ENCODE results near the gene ABCF2. TPM values are rescaled to one million over a fixed set of nuclear protein-coding genes. Genes with fewer than 3 reads are reported as not detected.

Gene ABCF2
- total RNA-seq = 20.9 TPM

- no peaks in the 10 kb centered on the region for H3K9me3 ChIP-seq (ENCODE audit: control insufficient read depth in 3 of 3, low read length in 3 of 3)
- peaks cover 29 to 30% (median 29%) of the 10 kb centered on the region in 3 donors for H3K36me3 ChIP-seq (ENCODE audit: control insufficient read depth in 3 of 3, insufficient read depth in 3 of 3, low read length in 3 of 3)
- H3K4me1 ChIP-seq (ENCODE audit: control insufficient read depth in 3 of 3, insufficient read depth in 3 of 3, low read length in 3 of 3) = peaks cover 25 to 32% (median 30%) of the 10 kb centered on the region in 3 donors
- peak within 1 kb of the TSS; percentile 64 for H3K27ac ChIP-seq (ENCODE audit: low read depth, low read length)
- no peaks in the 10 kb centered on the region for H3K27me3 ChIP-seq (ENCODE audit: control insufficient read depth in 3 of 3, insufficient read depth in 3 of 3, low read length in 3 of 3)
- H3K4me3 ChIP-seq (ENCODE audit: low read length in 3 of 3) = peak within 1 kb of the TSS; percentile 93 to 97 (median 97)
- peak within 1 kb of the TSS; percentile 83 to 91 (median 90) for H3K9ac ChIP-seq (ENCODE audit: low read depth in 1 of 3, low read length in 3 of 3)
Observed at GRCh38 chr7:151226875-151227782, at the start of gene ABCF2. Gene ABCF2, minus strand, starts transcription at chr7:151227205. Its CDS starts 747 bp downstream, at chr7:151226458.

- peak overlapping the region in 1 of 3 donors; percentile 22 for H3K4me3 ChIP-seq (ENCODE audit: low read length in 3 of 3)
- no peak overlapping the region for H3K27ac ChIP-seq (ENCODE audit: low read depth, low read length)
- no peaks in the 10 kb centered on the region for H3K36me3 ChIP-seq (ENCODE audit: control insufficient read depth in 3 of 3, insufficient read depth in 3 of 3, low read length in 3 of 3)
- H3K27me3 ChIP-seq (ENCODE audit: control insufficient read depth in 3 of 3, insufficient read depth in 3 of 3, low read length in 3 of 3) = peaks cover 0 to 7% (median 6%) of the 10 kb centered on the region in 3 donors
- no peaks in the 10 kb centered on the region for H3K9me3 ChIP-seq (ENCODE audit: control insufficient read depth in 3 of 3, low read length in 3 of 3)
- H3K4me1 ChIP-seq (ENCODE audit: control insufficient read depth in 3 of 3, insufficient read depth in 3 of 3, low read length in 3 of 3) = peaks cover 16 to 39% (median 19%) of the 10 kb centered on the region in 3 donors
- no peak overlapping the region for H3K9ac ChIP-seq (ENCODE audit: low read depth in 1 of 3, low read length in 3 of 3)
Observed at GRCh38 chr7:151275813-151276577, 49.0 kb upstream of the ABCF2 start.

GRCh38 chr7:151274936-151275812, 48.2 kb upstream of the ABCF2 start:
- Histone ChIP-seq H3K4me3 (ENCODE audit: low read length in 3 of 3) (no peak overlapping the region), H3K27ac (ENCODE audit: low read depth, low read length) (no peak overlapping the region), H3K9ac (ENCODE audit: low read depth in 1 of 3, low read length in 3 of 3) (no peak overlapping the region), H3K9me3 (ENCODE audit: control insufficient read depth in 3 of 3, low read length in 3 of 3) (no peaks in the 10 kb centered on the region), H3K36me3 (ENCODE audit: control insufficient read depth in 3 of 3, insufficient read depth in 3 of 3, low read length in 3 of 3) (no peaks in the 10 kb centered on the region), H3K4me1 (ENCODE audit: control insufficient read depth in 3 of 3, insufficient read depth in 3 of 3, low read length in 3 of 3) (peaks cover 11 to 31% (median 12%) of the 10 kb centered on the region in 3 donors), H3K27me3 (ENCODE audit: control insufficient read depth in 3 of 3, insufficient read depth in 3 of 3, low read length in 3 of 3) (peaks cover 0 to 7% (median 6%) of the 10 kb centered on the region in 3 donors)

- Histone ChIP-seq H3K4me3 (ENCODE audit: low read length in 3 of 3) (no peak overlapping the region), H3K27ac (ENCODE audit: low read depth, low read length) (no peak overlapping the region), H3K36me3 (ENCODE audit: control insufficient read depth in 3 of 3, insufficient read depth in 3 of 3, low read length in 3 of 3) (no peaks in the 10 kb centered on the region), H3K9ac (ENCODE audit: low read depth in 1 of 3, low read length in 3 of 3) (no peak overlapping the region), H3K9me3 (ENCODE audit: control insufficient read depth in 3 of 3, low read length in 3 of 3) (no peaks in the 10 kb centered on the region), H3K4me1 (ENCODE audit: control insufficient read depth in 3 of 3, insufficient read depth in 3 of 3, low read length in 3 of 3) (peaks cover 9 to 25% (median 12%) of the 10 kb centered on the region in 3 donors), H3K27me3 (ENCODE audit: control insufficient read depth in 3 of 3, insufficient read depth in 3 of 3, low read length in 3 of 3) (peaks cover 0 to 7% (median 6%) of the 10 kb centered on the region in 3 donors)
Observed at GRCh38 chr7:151274396-151274795, 47.4 kb upstream of the ABCF2 start.

GRCh38 chr7:151273651-151274390, 46.8 kb upstream of the ABCF2 start:
- H3K9me3 ChIP-seq (ENCODE audit: control insufficient read depth in 3 of 3, low read length in 3 of 3) = no peaks in the 10 kb centered on the region
- no peak overlapping the region for H3K9ac ChIP-seq (ENCODE audit: low read depth in 1 of 3, low read length in 3 of 3)
- H3K36me3 ChIP-seq (ENCODE audit: control insufficient read depth in 3 of 3, insufficient read depth in 3 of 3, low read length in 3 of 3) = no peaks in the 10 kb centered on the region
- H3K27ac ChIP-seq (ENCODE audit: low read depth, low read length) = no peak overlapping the region
- H3K4me1 ChIP-seq (ENCODE audit: control insufficient read depth in 3 of 3, insufficient read depth in 3 of 3, low read length in 3 of 3) = peaks cover 9 to 25% (median 12%) of the 10 kb centered on the region in 3 donors
- peaks cover 0 to 6% (median 2%) of the 10 kb centered on the region in 3 donors for H3K27me3 ChIP-seq (ENCODE audit: control insufficient read depth in 3 of 3, insufficient read depth in 3 of 3, low read length in 3 of 3)
- H3K4me3 ChIP-seq (ENCODE audit: low read length in 3 of 3) = no peak overlapping the region

- no peak overlapping the region for H3K4me3 ChIP-seq (ENCODE audit: low read length in 3 of 3)
- peaks cover 9 to 25% (median 12%) of the 10 kb centered on the region in 3 donors for H3K4me1 ChIP-seq (ENCODE audit: control insufficient read depth in 3 of 3, insufficient read depth in 3 of 3, low read length in 3 of 3)
- H3K27ac ChIP-seq (ENCODE audit: low read depth, low read length) = no peak overlapping the region
- H3K9me3 ChIP-seq (ENCODE audit: control insufficient read depth in 3 of 3, low read length in 3 of 3) = no peaks in the 10 kb centered on the region
- H3K27me3 ChIP-seq (ENCODE audit: control insufficient read depth in 3 of 3, insufficient read depth in 3 of 3, low read length in 3 of 3) = peaks cover 0 to 5% (median 0%) of the 10 kb centered on the region in 3 donors
- no peaks in the 10 kb centered on the region for H3K36me3 ChIP-seq (ENCODE audit: control insufficient read depth in 3 of 3, insufficient read depth in 3 of 3, low read length in 3 of 3)
- H3K9ac ChIP-seq (ENCODE audit: low read depth in 1 of 3, low read length in 3 of 3) = no peak overlapping the region
Observed at GRCh38 chr7:151272877-151273276, 45.9 kb upstream of the ABCF2 start.

GRCh38 chr7:151272405-151272804, 45.4 kb upstream of the ABCF2 start:
- Histone ChIP-seq H3K4me3 (ENCODE audit: low read length in 3 of 3) (no peak overlapping the region), H3K27ac (ENCODE audit: low read depth, low read length) (peak overlapping the region; percentile 4), H3K27me3 (ENCODE audit: control insufficient read depth in 3 of 3, insufficient read depth in 3 of 3, low read length in 3 of 3) (peaks cover 0 to under 1% (median 0%) of the 10 kb centered on the region in 3 donors), H3K4me1 (ENCODE audit: control insufficient read depth in 3 of 3, insufficient read depth in 3 of 3, low read length in 3 of 3) (peaks cover 8 to 20% (median 10%) of the 10 kb centered on the region in 3 donors), H3K36me3 (ENCODE audit: control insufficient read depth in 3 of 3, insufficient read depth in 3 of 3, low read length in 3 of 3) (no peaks in the 10 kb centered on the region), H3K9me3 (ENCODE audit: control insufficient read depth in 3 of 3, low read length in 3 of 3) (no peaks in the 10 kb centered on the region), H3K9ac (ENCODE audit: low read depth in 1 of 3, low read length in 3 of 3) (no peak overlapping the region)

- peaks cover 4 to 16% (median 6%) of the 10 kb centered on the region in 3 donors for H3K4me1 ChIP-seq (ENCODE audit: control insufficient read depth in 3 of 3, insufficient read depth in 3 of 3, low read length in 3 of 3)
- H3K9ac ChIP-seq (ENCODE audit: low read depth in 1 of 3, low read length in 3 of 3) = no peak overlapping the region
- H3K9me3 ChIP-seq (ENCODE audit: control insufficient read depth in 3 of 3, low read length in 3 of 3) = no peaks in the 10 kb centered on the region
- H3K4me3 ChIP-seq (ENCODE audit: low read length in 3 of 3) = no peak overlapping the region
- H3K27ac ChIP-seq (ENCODE audit: low read depth, low read length) = peak overlapping the region; percentile 4
- H3K27me3 ChIP-seq (ENCODE audit: control insufficient read depth in 3 of 3, insufficient read depth in 3 of 3, low read length in 3 of 3) = no peaks in the 10 kb centered on the region
- H3K36me3 ChIP-seq (ENCODE audit: control insufficient read depth in 3 of 3, insufficient read depth in 3 of 3, low read length in 3 of 3) = no peaks in the 10 kb centered on the region
Observed at GRCh38 chr7:151271699-151272355, 44.8 kb upstream of the ABCF2 start.
